GM12874 (cell line): ENCODE data around the gene DHDH.

Experiments used
- CTCF ChIP-seq: IDR thresholded peaks from 2 replicates; pipeline ENCODE4 v1.5.1; 2011; ENCODE audit warnings: low read depth, mild to moderate bottlenecking, control low read depth, low read length, moderate library complexity; ENCODE audit not compliant: insufficient read depth

The DHDH gene

GRCh38 chr19:48933382-48933932 lies at the start of gene DHDH:
DHDH (plus strand) TSS chr19:48933699; CDS start chr19:48933722, 23 bp downstream.
- TF ChIP-seq CTCF, result no peak

GRCh38 chr19:48883726-48884125 lies 49.8 kb upstream of the DHDH start:
- no peak for TF ChIP-seq CTCF

- TF ChIP-seq CTCF, result no peak
Observed at GRCh38 chr19:48887861-48888612, 45.5 kb upstream of the DHDH start.

GRCh38 chr19:48890551-48890950 lies 42.9 kb upstream of the DHDH start:
- no peak for TF ChIP-seq CTCF

- TF ChIP-seq CTCF, result no peak
Observed at GRCh38 chr19:48895226-48895625, 38.3 kb upstream of the DHDH start.

GRCh38 chr19:48896191-48896720 lies 37.2 kb upstream of the DHDH start:
- no peak for TF ChIP-seq CTCF

DNA sequence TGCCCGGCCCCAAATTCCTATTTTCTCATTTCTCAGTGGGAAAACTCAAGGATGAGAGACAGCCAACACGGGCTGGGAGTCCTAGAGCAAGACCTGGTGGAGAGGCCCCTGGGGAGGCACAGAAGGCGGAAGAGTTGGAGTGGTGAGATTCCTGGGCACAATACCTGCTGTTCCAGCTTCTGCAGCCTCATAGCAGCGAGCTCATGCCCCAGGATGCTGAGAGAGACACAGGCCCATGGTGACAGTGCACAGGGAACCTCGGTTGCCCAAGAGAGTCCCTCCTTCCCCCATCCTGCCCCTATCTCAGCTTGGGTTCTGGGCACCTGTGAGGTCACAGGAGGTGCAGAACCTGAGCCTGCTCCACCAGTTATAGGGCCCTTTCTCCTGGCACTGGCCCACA lies 36.3 kb upstream of the DHDH start:
- no peak for TF ChIP-seq CTCF
